Right lobe of liver (tissue), 4 donors: Measurements from ENCODE around the gene CSNK1A1.

Experiments
- POLR2A ChIP-seq: fragments of 450-650 bp; IDR thresholded peaks from one replicate; pipeline ENCODE4 v1.6.1; 2017; ENCODE audit warnings: antibody characterized with exemption, mild to moderate bottlenecking
- TF ChIP-seq, protein P1 (sequence below), 4 donors: fragments of 200-600 bp in 3 of 4; fragments of 450-650 bp in 1 of 4; IDR thresholded peaks; one replicate each; pipeline versions ENCODE4 v1.5.1 to v1.8.0; 2016 to 2022; ENCODE audit warnings: antibody characterized with exemption in 4 of 4, mild to moderate bottlenecking in 2 of 4
- donor health status: DM: no; HTN: no; CAD: no.
- donor health status: DM: no; HTN: no; CAD: no.
- donor health status: DM: no; HTN: yes; CAD: no.

DNA sequence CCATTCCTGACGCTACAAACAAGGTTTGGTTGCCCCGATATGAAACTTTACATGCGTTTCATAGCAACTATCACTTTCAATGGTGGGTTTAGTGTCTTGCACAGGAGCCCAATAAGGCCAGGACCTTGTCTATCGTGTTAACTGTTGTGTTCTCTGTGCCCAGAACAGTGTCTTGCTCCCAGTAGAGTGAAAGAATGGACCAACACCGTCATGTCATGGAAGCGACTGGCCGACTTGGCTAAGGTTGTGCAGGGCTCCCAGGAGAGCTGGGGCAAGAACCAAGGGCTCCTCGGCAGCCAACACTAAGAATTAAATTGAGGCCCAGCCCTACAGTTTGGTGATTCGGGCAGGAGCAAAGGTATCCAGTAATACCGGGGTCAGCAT lies 29.6 kb upstream of the CSNK1A1 start:
- TF ChIP-seq, protein P1, sequence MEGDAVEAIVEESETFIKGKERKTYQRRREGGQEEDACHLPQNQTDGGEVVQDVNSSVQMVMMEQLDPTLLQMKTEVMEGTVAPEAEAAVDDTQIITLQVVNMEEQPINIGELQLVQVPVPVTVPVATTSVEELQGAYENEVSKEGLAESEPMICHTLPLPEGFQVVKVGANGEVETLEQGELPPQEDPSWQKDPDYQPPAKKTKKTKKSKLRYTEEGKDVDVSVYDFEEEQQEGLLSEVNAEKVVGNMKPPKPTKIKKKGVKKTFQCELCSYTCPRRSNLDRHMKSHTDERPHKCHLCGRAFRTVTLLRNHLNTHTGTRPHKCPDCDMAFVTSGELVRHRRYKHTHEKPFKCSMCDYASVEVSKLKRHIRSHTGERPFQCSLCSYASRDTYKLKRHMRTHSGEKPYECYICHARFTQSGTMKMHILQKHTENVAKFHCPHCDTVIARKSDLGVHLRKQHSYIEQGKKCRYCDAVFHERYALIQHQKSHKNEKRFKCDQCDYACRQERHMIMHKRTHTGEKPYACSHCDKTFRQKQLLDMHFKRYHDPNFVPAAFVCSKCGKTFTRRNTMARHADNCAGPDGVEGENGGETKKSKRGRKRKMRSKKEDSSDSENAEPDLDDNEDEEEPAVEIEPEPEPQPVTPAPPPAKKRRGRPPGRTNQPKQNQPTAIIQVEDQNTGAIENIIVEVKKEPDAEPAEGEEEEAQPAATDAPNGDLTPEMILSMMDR (IDR thresholded peaks at IDR 0.05), result no peak
- TF ChIP-seq POLR2A, result no peak
